Aorta (tissue), 5 donors: Measurements from ENCODE around the gene ERICH2. TPM values are rescaled to one million over a fixed set of nuclear protein-coding genes. Genes with fewer than 3 reads are reported as not detected.

Source experiments
- ATAC-seq: fragments of 200-7000 bp; cut with Tn5 transposase; one replicate; pipeline ENCODE4 v1.9.1; 2022; ENCODE audit warnings: moderate library complexity; ENCODE audit not compliant: low FRiP score
- DNase-seq, 2 donors: peaks; one replicate each; pipeline ENCODE4 v3.0.0-alpha.2; 2020
- H3K27ac ChIP-seq, 2 donors: one replicate each; pipeline ENCODE4 v1.5.1; 2013; ENCODE audit warnings: low read length in 2 of 2, mild to moderate bottlenecking in 2 of 2, moderate library complexity in 2 of 2, control low read depth in 1 of 2, inconsistent platforms in 1 of 2, low read depth in 1 of 2
- H3K27me3 ChIP-seq, 2 donors: one replicate each; pipeline ENCODE4 v1.6.1; 2013; ENCODE audit warnings: control low read depth in 1 of 2, low read length in 1 of 2, mild to moderate bottlenecking in 1 of 2, moderate library complexity in 1 of 2; ENCODE audit not compliant: insufficient read depth in 2 of 2, control insufficient read depth in 1 of 2
- H3K36me3 ChIP-seq, 2 donors: one replicate each; pipeline ENCODE4 v1.6.1; 2013; ENCODE audit warnings: control low read depth in 1 of 2, low read length in 1 of 2, mild to moderate bottlenecking in 1 of 2; ENCODE audit not compliant: insufficient read depth in 2 of 2, control insufficient read depth in 1 of 2
- H3K4me1 ChIP-seq, 2 donors: one replicate each; pipeline ENCODE4 v1.6.1; 2013; ENCODE audit warnings: low read length in 2 of 2, control low read depth in 1 of 2, mild to moderate bottlenecking in 1 of 2, moderate library complexity in 1 of 2; ENCODE audit not compliant: insufficient read depth in 2 of 2, control insufficient read depth in 1 of 2
- H3K4me3 ChIP-seq, 2 donors: one replicate each; pipeline ENCODE4 v1.5.1; 2013; ENCODE audit warnings: low read length in 2 of 2, control low read depth in 1 of 2, mild to moderate bottlenecking in 1 of 2
- H3K9me3 ChIP-seq: one replicate; pipeline ENCODE4 v1.6.1; 2013; ENCODE audit warnings: mild to moderate bottlenecking, low read length; ENCODE audit not compliant: control insufficient read depth
- WGBS, 2 donors: extraction: QIAGEN DNeasy Blood & Tissue Kit; methylation state at CpG; one replicate each; pipeline ENCODE4 v1.1.7; 2013; 5-methylcytosine and 5-hydroxymethylcytosine counted together
- intact Hi-C, 2 donors: fragments of 100-400 bp; cut with DNase I; formaldehyde crosslinking; loops; one replicate each; pipeline versions ENCODE4 v1.14.2 to v1.15.0; 2022
- polyA plus RNA-seq, 2 donors: library from polyadenylated mRNA; stranded (reverse); fragments of 200-250 nt; gene quantifications; one replicate each; pipeline ENCODE4 v1.2.3, GENCODE V29; 2013
- total RNA-seq, 2 donors: library from RNA; stranded (reverse); fragmentation: NEBNext Ultra II Directional; extraction: Animal tissue kit (Norgen Biotek cat#: 25700); gene quantifications; one replicate each; pipeline ENCODE4 v1.2.1, GENCODE V29; 2021
- donor health status: healthy with polysubstance abuse.
- donor health status: Bipolar disorder and iron deficiency.
- donor health status: DM: no; HTN: no; CAD: no.
- donor health status: DM: no; HTN: no; CAD: no.
- donor health status: DM: yes; HTN: yes; CAD: no.

Gene ERICH2
- total and polyA plus RNA-seq, 4 donors = 0.69 to 3.0 (median 1.3) TPM; not detected in 1

GRCh38 chr2:170812710-170813600, 42.8 kb downstream of the ERICH2 start:
- Histone ChIP-seq H3K27ac (no peak overlapping the region), H3K4me3 (no peak overlapping the region), H3K36me3 (no peaks in the 10 kb centered on the region), H3K4me1 (no peaks in the 10 kb centered on the region), H3K9me3 (no peaks in the 10 kb centered on the region), H3K27me3 (no peaks in the 10 kb centered on the region)
- DNase-seq = no peak
- intact Hi-C loops = loop anchor here (2.0 to 10.0 kb wide), 5 partner anchors 41 to 442 kb away; partner anchors contain the start of gene ERICH2 (in 1 of the 2)
- peak; percentile 72 for ATAC-seq
- 7 to 35% methylated on average over 14 of the region's 14 CpGs for WGBS, 2 donors

- no peak overlapping the region for H3K27ac ChIP-seq
- peak in 1 of 2 donors; percentile 77 for DNase-seq
- H3K9me3 ChIP-seq = no peaks in the 10 kb centered on the region
- no peak for ATAC-seq
- H3K4me3 ChIP-seq = no peak overlapping the region
- no peaks in the 10 kb centered on the region for H3K36me3 ChIP-seq
- WGBS, 2 donors = 9 to 41% methylated on average over 41 of the region's 41 CpGs
- no peaks in the 10 kb centered on the region for H3K4me1 ChIP-seq
- intact Hi-C loops = loop anchor here (2.0 to 10.0 kb wide), 6 partner anchors 42 to 443 kb away; partner anchors contain the start of gene ERICH2 (in 1 of the 2)
- H3K27me3 ChIP-seq = no peaks in the 10 kb centered on the region
Observed at GRCh38 chr2:170813611-170814532, 43.7 kb downstream of the ERICH2 start.

- Histone ChIP-seq H3K9me3 (no peaks in the 10 kb centered on the region), H3K4me3 (no peak overlapping the region), H3K27ac (no peak overlapping the region), H3K36me3 (no peaks in the 10 kb centered on the region), H3K27me3 (no peaks in the 10 kb centered on the region), H3K4me1 (no peaks in the 10 kb centered on the region)
- intact Hi-C loops = loop anchor here (2.0 to 10.0 kb wide), 7 partner anchors 42 to 447 kb away; partner anchors contain the start of genes ERICH2 (in 1 of the 2) and SP5 (in 1 of the 2)
- DNase-seq = no peak
- 17 to 69% methylated on average over 31 of the region's 31 CpGs for WGBS, 2 donors
- ATAC-seq = no peak
Observed at GRCh38 chr2:170814533-170815230, 44.5 kb downstream of the ERICH2 start.

- no peaks in the 10 kb centered on the region for H3K27me3 ChIP-seq
- H3K36me3 ChIP-seq = no peaks in the 10 kb centered on the region
- H3K4me1 ChIP-seq = no peaks in the 10 kb centered on the region
- H3K9me3 ChIP-seq = no peaks in the 10 kb centered on the region
- 7 to 28% methylated on average over 19 of the region's 19 CpGs for WGBS, 2 donors
- H3K27ac ChIP-seq = no peak overlapping the region
- intact Hi-C loops = loop anchor here (2.0 to 10.0 kb wide), 4 partner anchors 98 to 448 kb away; partner anchors contain the start of gene SP5 (in 1 of the 2)
- DNase-seq (no peak), ATAC-seq (no peak)
- H3K4me3 ChIP-seq = no peak overlapping the region
Observed at GRCh38 chr2:170815311-170815710, 45.1 kb downstream of the ERICH2 start.

GRCh38 chr2:170815746-170816503, 45.7 kb downstream of the ERICH2 start:
- intact Hi-C loops = loop anchor here (2.0 to 10.0 kb wide), 5 partner anchors 45 to 449 kb away; partner anchors contain the start of genes ERICH2 (in 1 of the 2) and SP5 (in 1 of the 2)
- Histone ChIP-seq H3K4me1 (no peaks in the 10 kb centered on the region), H3K36me3 (no peaks in the 10 kb centered on the region), H3K4me3 (peak overlapping the region; percentile 9 to 82), H3K9me3 (no peaks in the 10 kb centered on the region), H3K27me3 (no peaks in the 10 kb centered on the region), H3K27ac (no peak overlapping the region)
- 1 to 2% methylated on average over 52 of the region's 52 CpGs for WGBS, 2 donors
- DNase-seq (peak in 1 of 2 donors; percentile 84), ATAC-seq (peak; percentile 76)

- ATAC-seq (peak; percentile 79), DNase-seq (peak; percentile 89 to 91)
- 0 to 1% methylated on average over 46 to 49 of the region's 49 CpGs for WGBS, 2 donors
- Histone ChIP-seq H3K27ac (peak within 1 kb of the TSS in 1 of 2 donors; percentile 89), H3K27me3 (no peaks in the 10 kb centered on the region), H3K4me1 (no peaks in the 10 kb centered on the region), H3K4me3 (peak within 1 kb of the TSS; percentile 47 to 82), H3K36me3 (no peaks in the 10 kb centered on the region), H3K9me3 (no peaks in the 10 kb centered on the region)
- intact Hi-C loops = loop anchor here in 1 of 2 donors (2.0 to 10.0 kb wide), 4 partner anchors 46 to 449 kb away; partner anchors contain the start of genes ERICH2 and SP5
Observed at GRCh38 chr2:170816504-170817092, 46.4 kb downstream of the ERICH2 start, which contains the start of gene GAD1. Gene GAD1, plus strand, starts transcription at chr2:170816887. Its CDS starts 1,705 bp downstream, at chr2:170818592.
